Activated CD8-positive, alpha-beta memory T cell treated with anti-CD3 and anti-CD28 coated beads for 24 hours (primary cell): ENCODE data around the gene CCDC14.
"Not testable (repeated sequence)": the region's sequence is repeated elsewhere in the genome, so short reads cannot be mapped to it uniquely, and the experiment has no call there.

ENCODE experiments used
- DNase-seq: peaks from one replicate; pipeline ENCODE4 v3.0.0-alpha.2; 2020

Gene CCDC14

GRCh38 chr3:123960781-123961507, at the start of gene CCDC14:
TSS of gene CCDC14 (minus strand) at chr3:123961229. CDS start at chr3:123961173, 56 bp downstream.
- DNase-seq, result peak; percentile 91

GRCh38 chr3:124008321-124008720, 47.3 kb upstream of the CCDC14 start:
- not testable (repeated sequence) for DNase-seq

- no peak for DNase-seq
Observed at GRCh38 chr3:124007186-124007585, 46.2 kb upstream of the CCDC14 start.

- not testable (repeated sequence) for DNase-seq
Observed at GRCh38 chr3:124002405-124003079, 41.5 kb upstream of the CCDC14 start.

GRCh38 chr3:124001366-124001765, 40.3 kb upstream of the CCDC14 start:
- not testable (repeated sequence) for DNase-seq

GRCh38 chr3:123997543-123997942, 36.5 kb upstream of the CCDC14 start:
- DNase-seq, result no peak

- DNase-seq, result no peak
Observed at GRCh38 chr3:123993818-123994217, 32.8 kb upstream of the CCDC14 start.

- DNase-seq, result not testable (repeated sequence)
Observed at GRCh38 chr3:123991730-123992588, 30.9 kb upstream of the CCDC14 start, which contains the start of gene ROPN1. TSS of gene ROPN1 (minus strand) at chr3:123992124. CDS start at chr3:123980481, 11,643 bp downstream.

GRCh38 chr3:123986427-123986826, 25.4 kb upstream of the CCDC14 start:
- no peak for DNase-seq

- DNase-seq, result no peak
Observed at GRCh38 chr3:123984957-123985356, 23.9 kb upstream of the CCDC14 start.

- DNase-seq, result no peak
Observed at GRCh38 chr3:123984350-123984749, 23.3 kb upstream of the CCDC14 start.

GRCh38 chr3:123981317-123981716, 20.3 kb upstream of the CCDC14 start:
- DNase-seq, result not testable (repeated sequence)

GRCh38 chr3:123980539-123980938, 19.5 kb upstream of the CCDC14 start:
- no peak for DNase-seq

- peak; percentile 63 for DNase-seq
Observed at GRCh38 chr3:123979525-123980501, 18.8 kb upstream of the CCDC14 start.

GRCh38 chr3:123976904-123977303, 15.9 kb upstream of the CCDC14 start:
- not testable (repeated sequence) for DNase-seq

GRCh38 chr3:123976181-123976898, 15.3 kb upstream of the CCDC14 start:
- DNase-seq, result not testable (repeated sequence)

GRCh38 chr3:123975030-123975429, 14.0 kb upstream of the CCDC14 start:
- not testable (repeated sequence) for DNase-seq

- DNase-seq, result no peak
Observed at GRCh38 chr3:123971406-123971805, 10.4 kb upstream of the CCDC14 start.

- not testable (repeated sequence) for DNase-seq
Observed at GRCh38 chr3:123967260-123967659, 6.2 kb upstream of the CCDC14 start.

GRCh38 chr3:123966799-123967198, 5.8 kb upstream of the CCDC14 start:
- not testable (repeated sequence) for DNase-seq

- DNase-seq, result not testable (repeated sequence)
Observed at GRCh38 chr3:123964793-123965192, 3.8 kb upstream of the CCDC14 start.
